22Rv1 (cell line): ENCODE measurements around the gene RAI1.

ENCODE experiments used
- ZFX ChIP-seq: fragments of 450-650 bp; IDR thresholded peaks from 2 replicates; pipeline ENCODE4 v1.6.1; 2017; ENCODE audit warnings: antibody characterized with exemption, borderline replicate concordance
- TF ChIP-seq, protein P1 (sequence below): fragments of 450-650 bp; IDR thresholded peaks from 2 replicates; pipeline ENCODE4 v1.5.1; 2017; ENCODE audit warnings: mild to moderate bottlenecking

DNA sequence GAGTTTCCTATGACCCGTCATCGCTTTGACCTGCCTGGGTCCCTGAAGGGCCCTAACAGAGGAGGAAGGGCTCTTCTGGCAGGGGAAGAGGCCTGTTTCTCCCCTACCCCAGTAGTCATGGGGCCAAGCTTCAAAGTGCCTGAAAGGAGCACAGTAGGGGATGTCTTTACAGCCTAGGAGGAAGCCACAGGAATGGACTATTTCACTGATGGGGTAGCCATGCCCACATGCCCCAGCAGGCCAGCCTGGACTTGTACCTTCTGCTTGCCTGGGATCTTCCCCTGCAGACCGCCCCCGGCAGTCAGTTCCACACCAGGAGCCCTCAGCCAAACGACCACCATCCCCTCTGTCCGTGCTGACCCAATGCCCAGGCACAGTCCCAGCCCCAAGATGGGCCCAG, 47.9 kb upstream of the RAI1 start:
- TF ChIP-seq, protein P1, sequence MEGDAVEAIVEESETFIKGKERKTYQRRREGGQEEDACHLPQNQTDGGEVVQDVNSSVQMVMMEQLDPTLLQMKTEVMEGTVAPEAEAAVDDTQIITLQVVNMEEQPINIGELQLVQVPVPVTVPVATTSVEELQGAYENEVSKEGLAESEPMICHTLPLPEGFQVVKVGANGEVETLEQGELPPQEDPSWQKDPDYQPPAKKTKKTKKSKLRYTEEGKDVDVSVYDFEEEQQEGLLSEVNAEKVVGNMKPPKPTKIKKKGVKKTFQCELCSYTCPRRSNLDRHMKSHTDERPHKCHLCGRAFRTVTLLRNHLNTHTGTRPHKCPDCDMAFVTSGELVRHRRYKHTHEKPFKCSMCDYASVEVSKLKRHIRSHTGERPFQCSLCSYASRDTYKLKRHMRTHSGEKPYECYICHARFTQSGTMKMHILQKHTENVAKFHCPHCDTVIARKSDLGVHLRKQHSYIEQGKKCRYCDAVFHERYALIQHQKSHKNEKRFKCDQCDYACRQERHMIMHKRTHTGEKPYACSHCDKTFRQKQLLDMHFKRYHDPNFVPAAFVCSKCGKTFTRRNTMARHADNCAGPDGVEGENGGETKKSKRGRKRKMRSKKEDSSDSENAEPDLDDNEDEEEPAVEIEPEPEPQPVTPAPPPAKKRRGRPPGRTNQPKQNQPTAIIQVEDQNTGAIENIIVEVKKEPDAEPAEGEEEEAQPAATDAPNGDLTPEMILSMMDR = no peak
- TF ChIP-seq ZFX = no peak
